Lung (tissue), 12 donors: Measurements from ENCODE around the gene CHST13. TPM values are rescaled to one million over a fixed set of nuclear protein-coding genes. Genes with fewer than 3 reads are reported as not detected.

Source experiments
- ATAC-seq: fragments of 200-7000 bp; cut with Tn5 transposase; one replicate; pipeline ENCODE4 v1.9.1; 2020; ENCODE audit warnings: moderate number of reproducible peaks; ENCODE audit not compliant: insufficient read depth, low FRiP score
- DNase-seq, 3 donors: peaks; one replicate each; pipeline ENCODE4 v3.0.0-alpha.2; 2013 to 2017
- H3K27ac ChIP-seq, 2 donors: one replicate each; pipeline ENCODE4 v1.5.1; 2013; ENCODE audit warnings: mild to moderate bottlenecking in 2 of 2, moderate library complexity in 2 of 2, control low read depth in 1 of 2, inconsistent platforms in 1 of 2, low read depth in 1 of 2, low read length in 1 of 2
- H3K27me3 ChIP-seq, 3 donors: one replicate each; pipeline ENCODE4 v1.5.1; 2013; ENCODE audit warnings: low read length in 2 of 3; ENCODE audit not compliant: control insufficient read depth in 3 of 3, insufficient read depth in 3 of 3
- H3K36me3 ChIP-seq, 4 donors: one replicate each; pipeline ENCODE4 v1.5.1; 2013; ENCODE audit warnings: low read length in 4 of 4, mild to moderate bottlenecking in 1 of 4, moderate library complexity in 1 of 4; ENCODE audit not compliant: control insufficient read depth in 4 of 4, insufficient read depth in 4 of 4
- H3K4me1 ChIP-seq, 5 donors: one replicate each; pipeline ENCODE4 v1.5.1; 2013; ENCODE audit warnings: low read length in 5 of 5, mild to moderate bottlenecking in 2 of 5, moderate library complexity in 1 of 5; ENCODE audit not compliant: control insufficient read depth in 5 of 5, insufficient read depth in 5 of 5
- H3K4me3 ChIP-seq: one replicate; pipeline ENCODE4 v1.5.1; 2013; ENCODE audit warnings: mild to moderate bottlenecking, control low read depth, moderate library complexity
- H3K9ac ChIP-seq, 2 donors: one replicate each; pipeline ENCODE4 v1.5.1; 2013; ENCODE audit warnings: low read length in 2 of 2, control low read depth in 1 of 2; ENCODE audit not compliant: insufficient read depth in 1 of 2
- H3K9me3 ChIP-seq, 4 donors: one replicate each; pipeline ENCODE4 v1.5.1; 2013; ENCODE audit warnings: low read length in 3 of 4, mild to moderate bottlenecking in 1 of 4, moderate library complexity in 1 of 4; ENCODE audit not compliant: control insufficient read depth in 4 of 4, insufficient read depth in 3 of 4
- CTCF ChIP-seq: IDR thresholded peaks from 2 replicates; pipeline ENCODE4 v1.5.1; 2012; ENCODE audit warnings: mild to moderate bottlenecking; ENCODE audit errors: control extremely low read depth, extremely low read depth
- WGBS, 2 donors: extraction: QIAGEN DNeasy Blood & Tissue Kit; methylation state at CpG; one replicate each; pipeline ENCODE4 v1.1.7; 2013; 5-methylcytosine and 5-hydroxymethylcytosine counted together
- polyA plus RNA-seq, 2 donors: library from polyadenylated mRNA; stranded (reverse); fragments of 200-250 nt; gene quantifications; one replicate each; pipeline ENCODE4 v1.2.1, GENCODE V29; 2013
- total RNA-seq, 2 donors: library from RNA; depleted of rRNA in 1 of 2; stranded (reverse); fragments of >200 nt in 1 of 2; gene quantifications; one replicate each; pipeline ENCODE4 v1.2.1, GENCODE V29; 2014 to 2021
- donor health status: control.
- donor health status: control.
- donor health status: Bipolar disorder and iron deficiency.
- donor health status: healthy.
- donor health status: DM: yes; HTN: yes; CAD: no.

Gene CHST13
- total and polyA plus RNA-seq, 4 donors = 0.51 to 3.6 (median 1.7) TPM

- Histone ChIP-seq H3K4me3 (no peak overlapping the region), H3K27me3 (no peaks in the 10 kb centered on the region), H3K9me3 (no peaks in the 10 kb centered on the region), H3K4me1 (peaks cover 0 to 16% (median 4%) of the 10 kb centered on the region in 5 donors), H3K36me3 (no peaks in the 10 kb centered on the region), H3K27ac (no peak overlapping the region), H3K9ac (no peak overlapping the region)
- DNase-seq = no peak
- 42 to 82% methylated on average over 3 of the region's 3 CpGs for WGBS, 2 donors
- TF ChIP-seq CTCF = no peak
- no peak for ATAC-seq
These were observed 39.8 kb upstream of the CHST13 start for GRCh38 chr3:126484148-126484547.

GRCh38 chr3:126484662-126485061 is 39.3 kb upstream of the CHST13 start:
- ATAC-seq = no peak
- H3K4me1 ChIP-seq = peaks cover 0 to 16% (median 4%) of the 10 kb centered on the region in 5 donors
- H3K9me3 ChIP-seq = no peaks in the 10 kb centered on the region
- no peak overlapping the region for H3K9ac ChIP-seq
- no peak for TF ChIP-seq CTCF
- WGBS, 2 donors = 88 to 97% methylated on average over 3 of the region's 3 CpGs
- no peak overlapping the region for H3K4me3 ChIP-seq
- no peak for DNase-seq
- no peaks in the 10 kb centered on the region for H3K27me3 ChIP-seq
- no peak overlapping the region for H3K27ac ChIP-seq
- no peaks in the 10 kb centered on the region for H3K36me3 ChIP-seq

GRCh38 chr3:126485176-126485897 is 38.6 kb upstream of the CHST13 start:
- no peak for TF ChIP-seq CTCF
- no peak overlapping the region for H3K9ac ChIP-seq
- no peak for ATAC-seq
- no peaks in the 10 kb centered on the region for H3K36me3 ChIP-seq
- peaks cover 0 to 16% (median 4%) of the 10 kb centered on the region in 5 donors for H3K4me1 ChIP-seq
- H3K27me3 ChIP-seq = no peaks in the 10 kb centered on the region
- H3K9me3 ChIP-seq = no peaks in the 10 kb centered on the region
- DNase-seq = no peak
- H3K4me3 ChIP-seq = no peak overlapping the region
- no peak overlapping the region for H3K27ac ChIP-seq
- 83 to 91% methylated on average over 8 of the region's 8 CpGs for WGBS, 2 donors
